ENCODE measurements around the gene DAD1.

GRCh38 chr14:22563987-22564386, 25.0 kb downstream of the DAD1 start:
- TF ChIP-seq CTCF (IDR thresholded peaks at IDR 0.05; ENCODE audit: insufficient read depth, low read length, poor library complexity, severe bottlenecking) (no peak), EZH2phosphoT487 (conservative IDR thresholded peaks at IDR 0.05; ENCODE audit: low read length) (no peak)
